ENCODE results near the gene SLC6A8. TPM values are rescaled to one million over a fixed set of nuclear protein-coding genes. Genes with fewer than 3 reads are reported as not detected.

Gene SLC6A8
- total and polyA plus RNA-seq, 2 donors (not counting 3 experiments of a cell fraction or from before 2014, with no cell fraction given), result 22.7 to 23.6 TPM

DNA sequence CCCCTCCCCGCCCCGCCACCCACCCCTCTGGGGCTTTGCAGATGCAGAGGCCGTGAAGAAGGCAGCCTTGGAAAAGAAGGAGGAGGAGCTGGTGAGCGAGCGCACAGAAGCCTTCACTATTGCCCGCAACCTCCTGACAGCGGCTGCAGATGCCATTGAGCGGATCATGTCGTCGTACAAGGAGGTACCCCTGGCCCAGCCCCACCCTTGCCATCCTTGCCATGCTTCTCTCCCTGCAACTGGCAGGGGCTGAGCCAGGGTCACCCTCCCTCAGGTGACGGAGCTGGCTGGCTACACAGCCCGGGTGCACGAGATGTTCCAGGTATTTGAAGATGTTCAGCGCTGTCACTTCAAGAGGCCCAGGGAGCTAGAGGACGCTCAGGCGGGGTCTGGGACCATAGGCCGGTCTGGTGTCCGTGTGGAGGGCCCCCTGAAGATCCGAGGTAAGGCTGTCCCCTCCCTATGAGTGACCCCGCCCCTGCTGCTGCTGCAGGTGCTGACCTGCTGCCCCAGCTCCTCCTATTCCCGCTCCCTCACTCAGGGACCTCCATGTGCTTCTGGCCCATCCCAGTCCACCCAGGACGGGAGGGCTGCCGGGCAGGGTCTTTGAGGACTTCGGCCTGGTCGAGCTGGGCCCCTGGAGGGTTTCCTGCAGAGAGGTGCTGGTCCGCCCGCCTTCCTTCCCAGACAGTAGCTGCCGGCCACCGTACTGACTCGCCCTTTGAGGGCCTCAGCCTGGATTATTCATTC is 48.5 kb downstream of the SLC6A8 start:
- intact Hi-C loops (cut with micrococcal nuclease), result no loop called here
- Histone ChIP-seq H3K4me2 (ENCODE audit: insufficient read depth, low read length) (no peak overlapping the region), H3K27ac (ENCODE audit: insufficient read depth, low read depth, low read length) (no peak overlapping the region), H4K20me1 (replicated peaks; ENCODE audit: control insufficient read depth, extremely low read depth, insufficient read depth, low read length) (no peaks in the 10 kb centered on the region), H3K4me3 (replicated peaks in 1 of 3; ENCODE audit: insufficient read depth in 1 of 3, low read depth in 1 of 3, low read length in 3 of 3) (no peak overlapping the region), H3K79me2 (ENCODE audit: control insufficient read depth, insufficient read depth, low read length) (no peaks in the 10 kb centered on the region), H3K36me3 (ENCODE audit: control insufficient read depth in 2 of 2, extremely low read depth in 1 of 2, insufficient read depth in 2 of 2, low read length in 2 of 2) (no peaks in the 10 kb centered on the region), H3K9me1 (replicated peaks; ENCODE audit: control insufficient read depth, extremely low read depth, insufficient read depth, low read length) (no peaks in the 10 kb centered on the region), H3K9ac (replicated peaks; ENCODE audit: extremely low read depth, insufficient read depth, low read length) (no peak overlapping the region), H3K27me3 (ENCODE audit: control insufficient read depth in 2 of 2, insufficient read depth in 2 of 2, low read length in 2 of 2) (no peaks in the 10 kb centered on the region), H3K9me3 (replicated peaks; ENCODE audit: control insufficient read depth, insufficient read depth, low read length) (no peaks in the 10 kb centered on the region), H2AFZ (ENCODE audit: low read depth, low read length) (no peak overlapping the region), H3K4me1 (ENCODE audit: control insufficient read depth, extremely low read depth, insufficient read depth, low read length) (no peaks in the 10 kb centered on the region)
- BruUV-seq (replicated peaks), result no TSS peak
- TF ChIP-seq, protein P1, sequence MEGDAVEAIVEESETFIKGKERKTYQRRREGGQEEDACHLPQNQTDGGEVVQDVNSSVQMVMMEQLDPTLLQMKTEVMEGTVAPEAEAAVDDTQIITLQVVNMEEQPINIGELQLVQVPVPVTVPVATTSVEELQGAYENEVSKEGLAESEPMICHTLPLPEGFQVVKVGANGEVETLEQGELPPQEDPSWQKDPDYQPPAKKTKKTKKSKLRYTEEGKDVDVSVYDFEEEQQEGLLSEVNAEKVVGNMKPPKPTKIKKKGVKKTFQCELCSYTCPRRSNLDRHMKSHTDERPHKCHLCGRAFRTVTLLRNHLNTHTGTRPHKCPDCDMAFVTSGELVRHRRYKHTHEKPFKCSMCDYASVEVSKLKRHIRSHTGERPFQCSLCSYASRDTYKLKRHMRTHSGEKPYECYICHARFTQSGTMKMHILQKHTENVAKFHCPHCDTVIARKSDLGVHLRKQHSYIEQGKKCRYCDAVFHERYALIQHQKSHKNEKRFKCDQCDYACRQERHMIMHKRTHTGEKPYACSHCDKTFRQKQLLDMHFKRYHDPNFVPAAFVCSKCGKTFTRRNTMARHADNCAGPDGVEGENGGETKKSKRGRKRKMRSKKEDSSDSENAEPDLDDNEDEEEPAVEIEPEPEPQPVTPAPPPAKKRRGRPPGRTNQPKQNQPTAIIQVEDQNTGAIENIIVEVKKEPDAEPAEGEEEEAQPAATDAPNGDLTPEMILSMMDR (IDR thresholded peaks at IDR 0.05; ENCODE audit: extremely low read depth in 1 of 2, insufficient read depth in 1 of 2, low read depth in 1 of 2, low read length in 2 of 2), result no peak
- TF ChIP-seq FOS (IDR thresholded peaks at IDR 0.05; ENCODE audit: borderline replicate concordance, insufficient read depth, low read length), result no peak
- TF ChIP-seq, protein P2, sequence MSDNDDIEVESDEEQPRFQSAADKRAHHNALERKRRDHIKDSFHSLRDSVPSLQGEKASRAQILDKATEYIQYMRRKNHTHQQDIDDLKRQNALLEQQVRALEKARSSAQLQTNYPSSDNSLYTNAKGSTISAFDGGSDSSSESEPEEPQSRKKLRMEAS (IDR thresholded peaks at IDR 0.05; ENCODE audit: insufficient read depth, insufficient read length), result no peak
- TF ChIP-seq POLR2A (IDR thresholded peaks at IDR 0.05; ENCODE audit: low read depth, low read length), result no peak
- TF ChIP-seq JUN (IDR thresholded peaks at IDR 0.05; ENCODE audit: borderline replicate concordance, insufficient read depth, insufficient read length, low read depth), result no peak
- TF ChIP-seq EZH2 (IDR thresholded peaks at IDR 0.05; ENCODE audit: borderline replicate concordance, low read depth, low read length, severe bottlenecking), result no peak
- no peak for TF ChIP-seq GATA2 (IDR thresholded peaks at IDR 0.05; ENCODE audit: insufficient read depth, insufficient read length, low read depth, low read length)
- TF ChIP-seq MYC (IDR thresholded peaks at IDR 0.05; ENCODE audit: low read depth, low read length), result no peak
- TF ChIP-seq POLR2AphosphoS5 (IDR thresholded peaks at IDR 0.05; ENCODE audit: insufficient read depth, low read depth, low read length), result no peak
- DNase-seq (ENCODE audit: low read depth, low spot score) (no peak), FAIRE-seq (no peak)
- ChIA-PET CTCF (interaction anchor here (1.3 kb wide), 1 partner anchor 10 kb away, joined by 3 read pairs; no protein-coding TSS in a partner anchor), POLR2A (no interaction called here)
- dilution Hi-C loops (cut with MboI; ENCODE audit: extremely low pct_ligation_motif_present, low sequenced_read_pairs), result no loop called here
